GM12878 (cell line): Measurements from ENCODE around the gene DRC1. TPM values are rescaled to one million over a fixed set of nuclear protein-coding genes. Genes with fewer than 3 reads are reported as not detected.

ENCODE experiments used
- ATAC-seq: fragments of 200-7000 bp; cut with Tn5 transposase; 3 replicates; pipeline ENCODE4 v1.9.1; 2020; ENCODE audit warnings: mild to moderate bottlenecking, moderate library complexity
- BruUV-seq: library from RNA; stranded (reverse); fragments of 400-500 nt; replicated peaks from 2 replicates; lab custom pipeline; 2021; lab: Mats Ljungman, UMichigan
- CTCF ChIA-PET: fragments of 300-600 bp; sonication (Branson Sonifier 250); formaldehyde crosslinking; extraction: SDS; loops from one replicate; lab custom pipeline; 2021; ENCODE audit warnings: inconsistent platforms; lab: Yijun Ruan, JAX
- POLR2A ChIA-PET: fragments of 350-600 bp; formaldehyde crosslinking; extraction: SDS; loops from one replicate; lab custom pipeline; 2021; ENCODE audit warnings: inconsistent platforms; lab: Charles Lee
- RAD21 ChIA-PET: fragments of 300-600 bp; sonication (Branson Sonifier 250); formaldehyde crosslinking; loops from one replicate; lab custom pipeline; 2023; ENCODE audit warnings: antibody characterized with exemption; ENCODE audit not compliant: unreplicated experiment; lab: Charles Lee
- SMC1A ChIA-PET: fragments of 300-600 bp; sonication (Branson Sonifier 250); formaldehyde crosslinking; loops from one replicate; lab custom pipeline; 2023; ENCODE audit not compliant: unreplicated experiment, uncharacterized antibody; lab: Charles Lee
- DNase-seq: peaks from one replicate; pipeline ENCODE4 v3.0.0-alpha.2; 2011; ENCODE audit warnings: low read depth, low spot score
- FAIRE-seq: peaks from 3 replicates; lab custom pipeline; 2011; peaks lifted over from hg19 to GRCh38; lab: Jason Lieb, UNC
- H2AFZ ChIP-seq: 2 replicates; pipeline ENCODE4 v1.6.0; 2011; ENCODE audit warnings: low read depth, low read length, control low read depth; ENCODE audit not compliant: control insufficient read depth
- H3K27ac ChIP-seq: 2 replicates; pipeline ENCODE4 v1.5.1; 2011; ENCODE audit warnings: control low read depth; ENCODE audit not compliant: control insufficient read depth, insufficient read depth
- H3K27me3 ChIP-seq, 2 experiments: replicated peaks in 1 of 2; 2 replicates each; pipeline versions ENCODE4 v1.6.0 to v1.6.1; 2011; ENCODE audit warnings: low read length in 1 of 2; ENCODE audit not compliant: control insufficient read depth in 2 of 2, insufficient read depth in 2 of 2
- H3K36me3 ChIP-seq, 2 experiments: 2 replicates each; pipeline ENCODE4 v1.5.1; 2011; ENCODE audit warnings: low read length in 1 of 2; ENCODE audit not compliant: control insufficient read depth in 2 of 2, insufficient read depth in 2 of 2
- H3K4me1 ChIP-seq: 2 replicates; pipeline ENCODE4 v1.6.1; 2011; ENCODE audit warnings: mild to moderate bottlenecking, low read length, moderate library complexity, mixed read lengths; ENCODE audit not compliant: control insufficient read depth, insufficient read depth
- H3K4me2 ChIP-seq: 2 replicates; pipeline ENCODE4 v1.6.0; 2011; ENCODE audit warnings: control low read depth; ENCODE audit not compliant: control insufficient read depth, insufficient read depth
- H3K4me3 ChIP-seq: fragments of 200-600 bp; sonication (generic); 2 replicates; pipeline ENCODE4 v1.5.1; 2016
- H3K79me2 ChIP-seq: 2 replicates; pipeline ENCODE4 v1.6.0; 2011; ENCODE audit warnings: low read length; ENCODE audit not compliant: control insufficient read depth, insufficient read depth
- H3K9ac ChIP-seq: 2 replicates; pipeline ENCODE4 v1.8.0; 2011; ENCODE audit warnings: low read length, control low read depth, mixed read lengths; ENCODE audit not compliant: control insufficient read depth, insufficient read depth
- H3K9me3 ChIP-seq: replicated peaks from 3 replicates; pipeline ENCODE4 v1.5.1; 2011; ENCODE audit warnings: mild to moderate bottlenecking, low read length; ENCODE audit not compliant: control insufficient read depth, insufficient read depth
- H4K20me1 ChIP-seq: 2 replicates; pipeline ENCODE4 v1.6.0; 2011; ENCODE audit not compliant: control insufficient read depth, insufficient read depth
- ATF7 ChIP-seq: fragments of 450-650 bp; IDR thresholded peaks from 2 replicates; pipeline ENCODE4 v1.6.1; 2016; ENCODE audit warnings: low read depth, mild to moderate bottlenecking
- EED ChIP-seq: sonication (generic); IDR thresholded peaks from 2 replicates; pipeline ENCODE4 v1.6.1; 2016; ENCODE audit warnings: antibody characterized with exemption, low read depth
- EGR1 ChIP-seq, 2 experiments: IDR thresholded peaks; 1 replicate in 1 of 2; 2 replicates in 1 of 2; pipeline ENCODE4 v1.6.1; 2011 to 2012; ENCODE audit warnings: low read depth in 2 of 2, low read length in 2 of 2, borderline replicate concordance in 1 of 2, mild to moderate bottlenecking in 1 of 2, moderate library complexity in 1 of 2
- HDAC6 ChIP-seq: fragments of 200-600 bp; sonication (generic); IDR thresholded peaks from one replicate; pipeline ENCODE4 v1.8.0; 2017; ENCODE audit warnings: antibody characterized with exemption; ENCODE audit not compliant: unreplicated experiment
- KLF5 ChIP-seq: fragments of 450-650 bp; IDR thresholded peaks from 2 replicates; pipeline ENCODE4 v1.6.1; 2014; ENCODE audit warnings: mild to moderate bottlenecking; ENCODE audit not compliant: partially characterized antibody
- LARP7 ChIP-seq: fragments of 450-650 bp; IDR thresholded peaks from 2 replicates; pipeline ENCODE4 v1.6.1; 2017; ENCODE audit warnings: mild to moderate bottlenecking
- MTA3 ChIP-seq: IDR thresholded peaks from 2 replicates; pipeline ENCODE4 v1.6.1; 2012; ENCODE audit warnings: low read length, inconsistent platforms, borderline replicate concordance
- NBN ChIP-seq: fragments of 450-650 bp; IDR thresholded peaks from 2 replicates; pipeline ENCODE4 v1.6.1; 2016
- RUNX3 ChIP-seq: IDR thresholded peaks from 2 replicates; pipeline ENCODE4 v1.6.1; 2012; ENCODE audit warnings: low read length, inconsistent platforms
- SIN3A ChIP-seq: IDR thresholded peaks from 2 replicates; pipeline ENCODE4 v1.6.1; 2012; ENCODE audit warnings: low read depth, low read length, improper control_type of control experiment
- SMAD1 ChIP-seq: fragments of 450-650 bp; IDR thresholded peaks from 2 replicates; pipeline ENCODE4 v1.6.1; 2018; ENCODE audit warnings: mild to moderate bottlenecking, low read depth; ENCODE audit not compliant: partially characterized antibody
- SMAD5 ChIP-seq: IDR thresholded peaks from 2 replicates; pipeline ENCODE4 v1.6.1; 2016; ENCODE audit warnings: antibody characterized with exemption, low read depth
- ZNF384 ChIP-seq: IDR thresholded peaks from 2 replicates; pipeline ENCODE4 v1.6.1; 2012; ENCODE audit warnings: low read depth, mild to moderate bottlenecking, low read length, improper control_type of control experiment, borderline replicate concordance
- WGBS: methylation state at CpG from one replicate; pipeline ENCODE4 v1.1.6; 2016; ENCODE audit warnings: low lambda C conversion rate; ENCODE audit not compliant: insufficient replicate concordance, insufficient coverage; ENCODE audit errors: missing lambda C conversion rate; 5-methylcytosine and 5-hydroxymethylcytosine counted together
- in situ Hi-C: fragments of 300-500 bp; cut with MboI; formaldehyde crosslinking; loops from 9 replicates; pipeline ENCODE4 v1.14.3; 2018; ENCODE audit warnings: mixed read lengths
- intact Hi-C: fragments of 100-400 bp; cut with micrococcal nuclease; formaldehyde crosslinking; loops from one replicate; pipeline ENCODE4 v1.14.2; 2022; ENCODE audit not compliant: unreplicated experiment
- polyA plus RNA-seq, 11 experiments: library from polyadenylated mRNA; depleted of rRNA in 4 of 11; unstranded in 6 of 11; stranded (reverse) in 5 of 11; fragments of >200 nt; fragmentation: Nextera tagmentation in 4 of 11; fragmentation: Illumina TruSeq in 1 of 11; extraction: Ambion mirVana in 4 of 11; extraction: Trizol in 1 of 11; gene quantifications; 1 replicate in 1 of 11; 2 replicates in 10 of 11; pipeline versions ENCODE4 v1.2.1 to v1.2.3, GENCODE V29; 2011 to 2016; ENCODE audit warnings: inconsistent platforms in 2 of 11, missing spikeins in 2 of 11, low read depth in 1 of 11
- total RNA-seq, 4 experiments: library from RNA; depleted of rRNA in 3 of 4; stranded (reverse); fragments of >200 nt in 3 of 4; fragmentation: Illumina TruSeq in 1 of 4; extraction: Trizol in 1 of 4; gene quantifications; 2 replicates each; pipeline versions ENCODE4 v1.2.1 to v1.2.3, GENCODE V29; 2013 to 2021
- TF ChIP-seq, protein P1 (sequence below): fragments of 450-650 bp; IDR thresholded peaks from 2 replicates; pipeline ENCODE4 v1.6.1; 2017; ENCODE audit warnings: antibody characterized with exemption, mild to moderate bottlenecking, moderate library complexity

Gene DRC1
- total and polyA plus RNA-seq, 10 of the 15 experiments (the other 5 are each of a cell fraction or from before 2014, with no cell fraction given): 0.03 TPM; not detected in 9

DNA sequence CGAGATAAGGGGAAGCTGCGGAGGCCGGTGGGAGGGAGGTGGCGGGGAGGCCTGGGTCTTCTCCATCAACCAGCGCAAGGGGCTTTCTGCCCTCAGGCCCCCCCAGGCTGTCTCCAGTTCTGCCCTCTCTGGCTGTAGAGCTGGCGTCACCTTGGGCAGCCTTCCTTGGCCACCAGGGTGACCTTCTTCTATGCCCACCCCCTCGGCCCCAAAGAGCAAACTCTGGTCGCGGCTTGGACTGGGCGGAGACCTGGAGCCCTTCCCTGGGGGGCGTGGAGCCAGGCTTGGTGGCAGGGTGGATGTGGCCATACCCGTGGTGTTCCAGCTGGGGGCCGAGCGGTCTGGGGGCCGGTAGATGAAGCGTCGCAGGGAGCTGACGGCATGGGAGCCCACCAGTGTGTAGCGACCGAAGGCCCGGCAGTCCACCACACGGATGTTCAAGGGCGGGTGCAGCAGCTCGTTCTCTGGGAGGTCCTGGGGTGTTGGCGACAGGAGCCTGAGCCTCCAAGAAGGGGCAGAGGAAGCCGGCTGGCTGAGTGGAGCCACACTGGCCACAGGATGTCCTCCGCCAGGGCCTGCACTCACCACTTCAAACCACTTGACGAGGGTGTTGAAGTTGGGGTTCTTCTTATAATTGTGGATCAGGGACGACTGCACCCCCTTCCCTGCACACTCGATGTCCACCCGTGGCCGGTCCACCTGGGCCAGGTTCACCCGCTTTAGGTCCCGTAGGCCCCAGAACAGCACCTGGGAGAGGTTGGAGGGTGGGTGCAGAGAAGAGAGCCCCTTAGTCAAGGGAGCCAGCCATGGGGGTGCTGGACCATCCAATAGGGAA is 71.3 kb downstream of the DRC1 start:
- ChIA-PET RAD21 (no interaction called here), POLR2A (no interaction called here), CTCF (no interaction called here), SMC1A (no interaction called here)
- no peaks in the 10 kb centered on the region for H3K27me3 ChIP-seq
- no peak overlapping the region for H3K4me3 ChIP-seq
- no peaks in the 10 kb centered on the region for H4K20me1 ChIP-seq
- ATAC-seq (no peak), FAIRE-seq (no peak), DNase-seq (no peak)
- no peaks in the 10 kb centered on the region for H3K79me2 ChIP-seq
- no peak overlapping the region for H2AFZ ChIP-seq
- no TSS peak for BruUV-seq
- no peaks in the 10 kb centered on the region for H3K4me1 ChIP-seq
- intact Hi-C loops (no loop called here), in situ Hi-C loops (no loop called here)
- TF ChIP-seq SIN3A: no peak
- TF ChIP-seq SMAD5: no peak
- no peak for TF ChIP-seq NBN
- TF ChIP-seq MTA3: no peak
- no peak for TF ChIP-seq ZNF384
- TF ChIP-seq EED: no peak
- TF ChIP-seq KLF5: no peak
- TF ChIP-seq EGR1 (IDR thresholded peaks at IDR 0.05; ENCODE audit: borderline replicate concordance in 1 of 2, low read depth in 2 of 2, low read length in 2 of 2): no peak
- no peak for TF ChIP-seq SMAD1
- no peak for TF ChIP-seq ATF7
- no peak for TF ChIP-seq HDAC6
- no peak for TF ChIP-seq RUNX3
- TF ChIP-seq, protein P1, sequence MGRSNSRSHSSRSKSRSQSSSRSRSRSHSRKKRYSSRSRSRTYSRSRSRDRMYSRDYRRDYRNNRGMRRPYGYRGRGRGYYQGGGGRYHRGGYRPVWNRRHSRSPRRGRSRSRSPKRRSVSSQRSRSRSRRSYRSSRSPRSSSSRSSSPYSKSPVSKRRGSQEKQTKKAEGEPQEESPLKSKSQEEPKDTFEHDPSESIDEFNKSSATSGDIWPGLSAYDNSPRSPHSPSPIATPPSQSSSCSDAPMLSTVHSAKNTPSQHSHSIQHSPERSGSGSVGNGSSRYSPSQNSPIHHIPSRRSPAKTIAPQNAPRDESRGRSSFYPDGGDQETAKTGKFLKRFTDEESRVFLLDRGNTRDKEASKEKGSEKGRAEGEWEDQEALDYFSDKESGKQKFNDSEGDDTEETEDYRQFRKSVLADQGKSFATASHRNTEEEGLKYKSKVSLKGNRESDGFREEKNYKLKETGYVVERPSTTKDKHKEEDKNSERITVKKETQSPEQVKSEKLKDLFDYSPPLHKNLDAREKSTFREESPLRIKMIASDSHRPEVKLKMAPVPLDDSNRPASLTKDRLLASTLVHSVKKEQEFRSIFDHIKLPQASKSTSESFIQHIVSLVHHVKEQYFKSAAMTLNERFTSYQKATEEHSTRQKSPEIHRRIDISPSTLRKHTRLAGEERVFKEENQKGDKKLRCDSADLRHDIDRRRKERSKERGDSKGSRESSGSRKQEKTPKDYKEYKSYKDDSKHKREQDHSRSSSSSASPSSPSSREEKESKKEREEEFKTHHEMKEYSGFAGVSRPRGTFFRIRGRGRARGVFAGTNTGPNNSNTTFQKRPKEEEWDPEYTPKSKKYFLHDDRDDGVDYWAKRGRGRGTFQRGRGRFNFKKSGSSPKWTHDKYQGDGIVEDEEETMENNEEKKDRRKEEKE: no peak
- TF ChIP-seq LARP7: no peak
- no peaks in the 10 kb centered on the region for H3K36me3 ChIP-seq
- peaks cover 3% of the 10 kb centered on the region; the same call in 1 of the 3 replicates for H3K9me3 ChIP-seq
- WGBS: 67% methylated on average over 33 of the region's 34 CpGs
- H3K27ac ChIP-seq: no peak overlapping the region
- no peak overlapping the region for H3K9ac ChIP-seq
- no peak overlapping the region for H3K4me2 ChIP-seq
